Omental fat pad (tissue), 4 donors: ENCODE results near the gene CRY1. TPM values are rescaled to one million over a fixed set of nuclear protein-coding genes. Genes with fewer than 3 reads are reported as not detected.
A peak's percentile ranks its signal among the peaks of the same experiment; 100 is the strongest.

Source experiments
- ATAC-seq: fragments of 150-250 bp; one replicate; pipeline ENCODE4 v1.9.1; 2016; ENCODE audit warnings: mild to moderate bottlenecking, moderate library complexity; ENCODE audit not compliant: low FRiP score
- DNase-seq: peaks from one replicate; pipeline ENCODE4 v3.0.0-alpha.2; 2019; ENCODE audit warnings: low spot score
- total RNA-seq, 4 donors: library from RNA; depleted of rRNA; stranded (reverse); fragments of >200 nt; gene quantifications; one replicate each; pipeline ENCODE4 v1.1.0, GENCODE V29; 2016
- TF ChIP-seq, protein P1 (sequence below), 3 donors: fragments of 450-650 bp; IDR thresholded peaks; one replicate each; pipeline ENCODE4 v1.5.1; 2016 to 2017; ENCODE audit warnings: antibody characterized with exemption in 3 of 3, mild to moderate bottlenecking in 3 of 3, moderate library complexity in 2 of 3

Gene CRY1
- total RNA-seq = 10 to 100 TPM; 20.7 to 97.0 (median 52.9) TPM

GRCh38 chr12:107093417-107094182 lies at the start of gene CRY1:
Gene CRY1 (minus strand): TSS chr12:107093549. CDS start chr12:107092961, 588 bp downstream.
- TF ChIP-seq, protein P1, sequence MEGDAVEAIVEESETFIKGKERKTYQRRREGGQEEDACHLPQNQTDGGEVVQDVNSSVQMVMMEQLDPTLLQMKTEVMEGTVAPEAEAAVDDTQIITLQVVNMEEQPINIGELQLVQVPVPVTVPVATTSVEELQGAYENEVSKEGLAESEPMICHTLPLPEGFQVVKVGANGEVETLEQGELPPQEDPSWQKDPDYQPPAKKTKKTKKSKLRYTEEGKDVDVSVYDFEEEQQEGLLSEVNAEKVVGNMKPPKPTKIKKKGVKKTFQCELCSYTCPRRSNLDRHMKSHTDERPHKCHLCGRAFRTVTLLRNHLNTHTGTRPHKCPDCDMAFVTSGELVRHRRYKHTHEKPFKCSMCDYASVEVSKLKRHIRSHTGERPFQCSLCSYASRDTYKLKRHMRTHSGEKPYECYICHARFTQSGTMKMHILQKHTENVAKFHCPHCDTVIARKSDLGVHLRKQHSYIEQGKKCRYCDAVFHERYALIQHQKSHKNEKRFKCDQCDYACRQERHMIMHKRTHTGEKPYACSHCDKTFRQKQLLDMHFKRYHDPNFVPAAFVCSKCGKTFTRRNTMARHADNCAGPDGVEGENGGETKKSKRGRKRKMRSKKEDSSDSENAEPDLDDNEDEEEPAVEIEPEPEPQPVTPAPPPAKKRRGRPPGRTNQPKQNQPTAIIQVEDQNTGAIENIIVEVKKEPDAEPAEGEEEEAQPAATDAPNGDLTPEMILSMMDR (IDR thresholded peaks at IDR 0.05) = no peak
- ATAC-seq (peak; percentile 93), DNase-seq (peak; percentile 87)

DNA sequence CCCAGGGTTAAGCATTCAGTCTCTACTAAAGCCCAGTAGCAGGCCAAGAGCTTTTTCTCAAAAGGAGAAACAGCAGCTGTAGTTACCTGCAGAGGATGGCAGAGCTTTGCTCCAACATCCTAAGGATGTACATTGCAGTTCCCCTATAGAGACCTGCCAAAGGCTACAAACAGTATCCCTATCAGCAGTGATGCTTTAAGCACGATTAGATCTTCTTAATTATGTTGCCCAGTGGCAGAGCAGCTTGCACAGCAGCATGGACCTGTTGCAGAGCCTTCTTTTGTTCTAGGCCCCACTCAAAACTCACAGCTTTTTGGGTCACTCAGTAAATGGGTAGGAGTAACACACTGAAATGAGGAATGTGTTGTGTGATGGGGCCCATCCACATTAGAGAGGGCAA lies 46.4 kb upstream of the CRY1 start:
- ATAC-seq = no peak
- no peak for DNase-seq
- TF ChIP-seq, protein P1 (IDR thresholded peaks at IDR 0.05) = no peak

- no peak for DNase-seq
- TF ChIP-seq, protein P1 (IDR thresholded peaks at IDR 0.05) = no peak
- ATAC-seq = no peak
These were observed 45.6 kb upstream of the CRY1 start for GRCh38 chr12:107138990-107139389.

GRCh38 chr12:107135177-107135576 lies 41.8 kb upstream of the CRY1 start:
- DNase-seq (no peak), ATAC-seq (no peak)
- TF ChIP-seq, protein P1 (IDR thresholded peaks at IDR 0.05) = no peak

DNA sequence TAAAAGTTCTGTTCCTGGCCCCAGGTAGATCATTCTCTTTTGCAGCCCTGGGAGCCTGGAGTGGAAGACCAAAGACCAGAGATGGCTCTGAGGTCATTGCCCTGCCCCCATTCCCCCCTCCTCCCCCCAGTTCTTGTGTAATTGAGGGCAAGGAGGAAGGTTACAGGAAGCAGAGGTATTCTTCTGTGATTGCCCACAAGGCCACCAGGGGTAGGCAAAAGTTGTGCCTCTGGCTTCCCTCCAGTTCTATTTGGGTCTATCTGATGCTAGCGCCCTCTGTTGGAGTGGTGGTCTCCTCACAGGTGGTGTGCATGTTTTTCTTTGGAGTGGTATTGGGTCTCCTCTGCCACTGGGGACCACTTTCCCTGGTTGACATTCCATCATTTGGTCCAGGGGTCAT lies 41.2 kb upstream of the CRY1 start:
- ATAC-seq (no peak), DNase-seq (no peak)
- TF ChIP-seq, protein P1 (IDR thresholded peaks at IDR 0.05) = no peak

DNA sequence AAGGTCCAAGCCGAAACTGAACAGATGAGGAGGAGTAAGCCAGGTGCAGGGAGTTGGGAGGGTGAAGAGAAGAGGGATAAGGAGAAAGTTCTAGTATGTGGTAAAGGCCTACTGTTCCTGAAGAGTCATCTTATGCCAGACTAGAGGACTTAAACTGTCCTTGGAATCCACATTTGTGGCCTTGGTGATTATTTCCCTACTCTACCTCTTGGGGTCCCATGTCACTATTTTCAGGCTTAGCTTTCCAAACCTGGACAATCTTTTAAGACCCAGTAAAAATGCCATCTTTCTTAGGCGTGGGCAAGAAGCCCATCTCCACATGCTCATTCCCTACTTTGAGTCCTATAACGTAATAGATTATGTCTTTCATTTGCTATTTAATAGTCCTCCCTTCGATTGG lies 40.1 kb upstream of the CRY1 start:
- ATAC-seq (no peak), DNase-seq (no peak)
- TF ChIP-seq, protein P1 (IDR thresholded peaks at IDR 0.05) = no peak
